ENCODE measurements around the gene ABCC1.

The ABCC1 gene

DNA sequence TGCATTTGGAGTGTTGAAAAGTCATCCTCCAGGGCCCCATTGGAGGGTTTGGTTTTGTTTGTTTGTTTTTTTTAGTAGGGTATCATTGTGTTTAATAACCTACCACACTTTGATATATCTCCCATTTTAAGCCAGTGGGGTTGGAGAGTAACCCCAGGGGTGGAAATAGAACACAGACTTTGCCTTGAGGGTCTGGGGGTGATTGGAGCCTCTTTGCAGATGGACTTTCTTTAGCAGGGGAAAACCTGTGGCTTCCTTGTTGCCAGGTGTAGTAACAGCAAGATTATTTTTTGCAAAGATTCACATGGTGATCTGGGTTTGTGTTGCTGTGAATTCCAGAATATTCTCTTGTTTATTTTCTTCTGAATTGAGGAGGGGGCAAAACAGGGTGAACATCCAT, 1.5 kb downstream of the ABCC1 start:
- POLR2A ChIA-PET: interaction anchor here (1.1 kb wide), 1 partner anchor 9 kb away, joined by 3 read pairs; no protein-coding TSS in a partner anchor
- no peak for DNase-seq (ENCODE audit: extremely low spot score)
- CTCF ChIA-PET: interaction anchor here (1.1 kb wide), 2 partner anchors 16 to 76 kb away, joined by 3 to 4 read pairs; no protein-coding TSS in a partner anchor
- TF ChIP-seq, protein P1, sequence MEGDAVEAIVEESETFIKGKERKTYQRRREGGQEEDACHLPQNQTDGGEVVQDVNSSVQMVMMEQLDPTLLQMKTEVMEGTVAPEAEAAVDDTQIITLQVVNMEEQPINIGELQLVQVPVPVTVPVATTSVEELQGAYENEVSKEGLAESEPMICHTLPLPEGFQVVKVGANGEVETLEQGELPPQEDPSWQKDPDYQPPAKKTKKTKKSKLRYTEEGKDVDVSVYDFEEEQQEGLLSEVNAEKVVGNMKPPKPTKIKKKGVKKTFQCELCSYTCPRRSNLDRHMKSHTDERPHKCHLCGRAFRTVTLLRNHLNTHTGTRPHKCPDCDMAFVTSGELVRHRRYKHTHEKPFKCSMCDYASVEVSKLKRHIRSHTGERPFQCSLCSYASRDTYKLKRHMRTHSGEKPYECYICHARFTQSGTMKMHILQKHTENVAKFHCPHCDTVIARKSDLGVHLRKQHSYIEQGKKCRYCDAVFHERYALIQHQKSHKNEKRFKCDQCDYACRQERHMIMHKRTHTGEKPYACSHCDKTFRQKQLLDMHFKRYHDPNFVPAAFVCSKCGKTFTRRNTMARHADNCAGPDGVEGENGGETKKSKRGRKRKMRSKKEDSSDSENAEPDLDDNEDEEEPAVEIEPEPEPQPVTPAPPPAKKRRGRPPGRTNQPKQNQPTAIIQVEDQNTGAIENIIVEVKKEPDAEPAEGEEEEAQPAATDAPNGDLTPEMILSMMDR (IDR thresholded peaks at IDR 0.05; ENCODE audit: control extremely low read depth, extremely low read depth, low read depth, missing control alignments): no peak

DNA sequence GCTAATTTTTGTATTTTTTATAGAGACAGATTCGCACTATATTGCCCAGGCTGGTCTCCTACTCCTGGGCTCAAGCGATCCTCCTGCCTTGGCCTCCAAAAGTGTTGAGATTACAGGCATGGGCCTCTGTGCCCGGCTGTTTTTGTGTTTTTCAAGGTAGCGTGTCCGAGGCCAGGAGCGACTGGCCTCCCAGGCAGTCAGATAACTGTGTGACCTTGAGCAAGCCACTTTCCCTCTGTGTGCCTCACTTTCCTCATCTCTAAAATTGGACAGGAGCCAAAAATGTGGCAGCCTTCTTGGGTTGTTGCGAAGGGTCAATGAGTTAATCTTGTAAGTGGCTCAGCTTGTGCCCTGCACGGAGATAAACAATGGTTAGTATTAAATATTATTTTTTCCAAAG, 2.4 kb downstream of the ABCC1 start:
- TF ChIP-seq, protein P1 (IDR thresholded peaks at IDR 0.05; ENCODE audit: control extremely low read depth, extremely low read depth, low read depth, missing control alignments): no peak
- ChIA-PET POLR2A (no interaction called here), CTCF (interaction anchor here (0.9 to 1.8 kb wide), 2 partner anchors 9 to 80 kb away, joined by 3 to 4 read pairs; no protein-coding TSS in a partner anchor)

DNA sequence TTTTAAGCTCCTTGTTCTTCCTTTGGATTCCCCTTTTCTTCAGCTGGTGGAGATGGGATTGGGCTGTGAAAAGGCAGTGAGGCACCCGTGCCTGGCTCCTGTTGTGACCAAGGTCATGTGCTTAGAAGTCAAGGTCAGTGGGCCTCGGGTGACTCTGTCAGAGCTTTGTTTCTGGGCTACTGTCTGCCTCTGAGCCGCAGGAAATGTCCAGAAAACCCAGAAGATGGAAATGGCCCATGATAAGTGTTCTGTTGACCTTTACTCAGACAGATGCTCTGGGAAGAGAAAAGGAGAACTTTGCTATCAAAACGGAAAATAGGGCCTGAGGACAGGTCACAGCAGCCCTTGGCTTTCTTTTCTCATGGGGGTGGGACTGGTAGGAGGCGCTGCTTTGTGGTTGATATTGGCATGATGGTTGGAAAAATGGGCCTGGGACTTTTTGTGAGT, 2.9 kb downstream of the ABCC1 start:
- TF ChIP-seq, protein P1 (IDR thresholded peaks at IDR 0.05; ENCODE audit: control extremely low read depth, extremely low read depth, low read depth, missing control alignments): no peak
- ChIA-PET POLR2A (no interaction called here), CTCF (interaction anchor here (1.8 kb wide), 1 partner anchor 80 kb away, joined by 3 read pairs; no protein-coding TSS in a partner anchor)

More for the DNA sequence above, 2.4 kb downstream of the ABCC1 start:
- no peak for DNase-seq (ENCODE audit: extremely low spot score)

DNA sequence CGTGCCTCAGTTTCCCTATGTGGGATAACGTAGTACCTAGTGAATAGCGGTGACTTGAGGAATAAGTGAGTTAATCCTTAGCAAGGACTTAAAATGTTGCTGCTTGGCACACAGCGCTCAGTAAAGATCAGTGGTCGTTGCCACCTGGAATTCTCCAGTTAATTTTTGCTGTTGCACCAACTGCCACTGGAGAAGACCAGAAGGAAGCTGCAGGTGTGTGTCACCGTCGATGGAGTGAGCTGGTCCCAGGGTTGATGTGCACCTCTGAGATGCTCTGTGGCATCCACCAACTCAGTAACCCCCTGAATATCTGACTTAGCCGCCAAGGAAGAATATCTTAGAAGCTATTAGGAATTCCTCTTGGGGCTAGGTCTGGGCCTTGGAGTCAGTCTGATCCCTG, 4.1 kb downstream of the ABCC1 start:
- no peak for DNase-seq (ENCODE audit: extremely low spot score)
- TF ChIP-seq, protein P1 (IDR thresholded peaks at IDR 0.05; ENCODE audit: control extremely low read depth, extremely low read depth, low read depth, missing control alignments): no peak
- CTCF ChIA-PET: interaction anchor here (1.8 kb wide), 1 partner anchor 81 kb away, joined by 3 read pairs; no protein-coding TSS in a partner anchor
- POLR2A ChIA-PET: no interaction called here

More for the DNA sequence above, 2.9 kb downstream of the ABCC1 start:
- no peak for DNase-seq (ENCODE audit: extremely low spot score)

DNA sequence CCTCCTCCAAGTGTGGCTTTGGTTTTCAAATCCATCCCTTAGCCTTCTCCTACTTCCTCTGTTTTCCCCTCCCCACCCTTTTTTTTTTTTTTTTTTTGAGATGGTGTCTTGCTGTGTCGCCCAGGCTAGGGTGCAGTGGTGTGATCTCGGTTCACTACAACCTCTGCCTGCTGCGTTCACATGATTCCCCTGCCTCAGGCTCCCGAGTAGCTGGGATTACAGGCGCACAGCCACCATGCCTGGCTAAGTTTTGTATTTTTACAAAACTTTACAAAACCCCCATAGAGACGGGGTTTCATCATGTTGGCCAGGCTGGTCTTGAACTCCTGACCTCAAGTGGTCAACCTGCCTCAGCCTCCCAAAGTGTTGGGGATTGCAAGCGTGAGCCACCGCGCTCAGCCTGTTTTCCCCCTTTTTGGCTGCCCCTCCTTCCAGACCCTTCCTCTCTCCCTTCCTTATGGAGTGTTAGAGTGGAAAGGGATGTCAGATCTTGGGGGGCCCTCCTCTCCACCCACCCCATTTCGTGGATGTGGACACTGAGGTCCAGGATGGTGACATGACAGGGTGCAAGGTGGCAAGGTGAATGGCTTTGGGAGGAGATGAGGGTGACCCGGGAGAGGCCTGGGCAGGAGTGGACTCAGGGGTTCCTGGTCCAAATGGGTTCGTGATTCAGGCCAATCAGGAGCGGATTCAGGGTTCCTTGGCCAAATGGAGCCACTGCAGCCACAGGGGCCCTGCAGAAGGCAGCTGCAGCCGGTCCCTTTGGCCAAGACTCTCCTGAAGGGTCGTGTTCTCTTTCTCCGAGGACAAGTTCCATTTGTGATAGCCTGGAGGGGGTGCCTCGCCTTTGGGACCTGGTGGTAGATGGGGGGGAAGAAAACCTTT, 4.8 kb downstream of the ABCC1 start:
- DNase-seq (ENCODE audit: extremely low spot score): no peak
- POLR2A ChIA-PET: no interaction called here
- CTCF ChIA-PET: interaction anchor here (1.8 kb wide), 1 partner anchor 82 kb away, joined by 3 read pairs; no protein-coding TSS in a partner anchor
- TF ChIP-seq, protein P1 (IDR thresholded peaks at IDR 0.05; ENCODE audit: control extremely low read depth, extremely low read depth, low read depth, missing control alignments): no peak

DNA sequence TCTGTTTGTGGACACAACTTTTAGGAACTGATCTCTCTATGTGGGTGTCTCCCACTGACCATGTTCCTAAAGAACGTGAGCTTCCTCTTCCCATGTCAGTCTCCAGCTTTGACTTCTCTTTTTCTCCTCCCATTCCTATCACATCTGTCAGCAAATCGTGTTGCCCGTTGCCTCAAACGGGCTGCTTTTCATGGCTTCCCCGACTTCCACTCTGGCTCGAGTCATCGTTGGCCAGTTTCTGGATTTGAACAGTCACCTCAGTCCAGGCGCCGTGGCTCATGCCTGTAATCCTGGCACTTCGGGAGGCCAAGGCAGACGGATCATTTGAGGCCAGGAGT, 5.4 kb downstream of the ABCC1 start:
- DNase-seq (ENCODE audit: extremely low spot score): no peak
- ChIA-PET CTCF (no interaction called here), POLR2A (no interaction called here)
- TF ChIP-seq, protein P1 (IDR thresholded peaks at IDR 0.05; ENCODE audit: control extremely low read depth, extremely low read depth, low read depth, missing control alignments): no peak

Data from GM10248 (cell line).